ENCODE measurements around the gene TCEANC. TPM values are rescaled to one million over a fixed set of nuclear protein-coding genes. Genes with fewer than 3 reads are reported as not detected.

Gene TCEANC
- total and polyA plus RNA-seq, 2 donors (not counting 1 experiment from before 2014, with no cell fraction given) = 2.3 to 7.3 TPM

- Histone ChIP-seq H3K27ac (ENCODE audit: insufficient read depth, low read length) (no peak overlapping the region), H3K36me3 (ENCODE audit: control insufficient read depth, insufficient read depth, low read length) (no peaks in the 10 kb centered on the region), H3K4me2 (ENCODE audit: extremely low read depth, insufficient read depth, low read length) (no peak overlapping the region), H4K20me1 (ENCODE audit: control insufficient read depth, extremely low read depth, insufficient read depth, low read length) (peaks cover 3% of the 10 kb centered on the region), H3K4me1 (ENCODE audit: control insufficient read depth, extremely low read depth, insufficient read depth, low read length) (no peaks in the 10 kb centered on the region), H3K9me3 (ENCODE audit: control insufficient read depth, insufficient read depth, low read depth, low read length) (no peaks in the 10 kb centered on the region), H3K4me3 (replicated peaks in 1 of 4; ENCODE audit: control extremely low read depth in 1 of 4, insufficient read depth in 1 of 4, low read depth in 3 of 4, low read length in 4 of 4) (no peak overlapping the region), H3K79me2 (ENCODE audit: control insufficient read depth, insufficient read depth, low read length) (peaks cover 46% of the 10 kb centered on the region), H3K27me3 (ENCODE audit: control insufficient read depth, insufficient read depth, low read length) (no peaks in the 10 kb centered on the region), H3K9ac (ENCODE audit: insufficient read depth, low read length) (no peak overlapping the region), H2AFZ (ENCODE audit: low read length) (no peak overlapping the region)
- DNase-seq (ENCODE audit: low read depth in 2 of 2) = no peak
- TF ChIP-seq EZH2 (IDR thresholded peaks at IDR 0.05; ENCODE audit: low read length, missing control alignments) = no peak
- no peak for TF ChIP-seq CTCF (conservative IDR thresholded peaks at IDR 0.05 in 1 of 2, IDR thresholded peaks at IDR 0.05 in 1 of 2; ENCODE audit: low read depth in 1 of 2, low read length in 2 of 2)
Measured at GRCh38 chrX:13697976-13698375, 45.0 kb downstream of the TCEANC start.

GRCh38 chrX:13698432-13698831 lies 45.5 kb downstream of the TCEANC start:
- peaks cover 44% of the 10 kb centered on the region for H3K79me2 ChIP-seq (ENCODE audit: control insufficient read depth, insufficient read depth, low read length)

GRCh38 chrX:13699183-13699826 lies 46.4 kb downstream of the TCEANC start:
- no peak overlapping the region for H3K9ac ChIP-seq (ENCODE audit: insufficient read depth, low read length)
- TF ChIP-seq EZH2 (IDR thresholded peaks at IDR 0.05; ENCODE audit: low read length, missing control alignments) (no peak), CTCF (conservative IDR thresholded peaks at IDR 0.05 in 1 of 2, IDR thresholded peaks at IDR 0.05 in 1 of 2; ENCODE audit: low read depth in 1 of 2, low read length in 2 of 2) (no peak)
- H3K79me2 ChIP-seq (ENCODE audit: control insufficient read depth, insufficient read depth, low read length) = peaks cover 39% of the 10 kb centered on the region
- DNase-seq (ENCODE audit: low read depth in 2 of 2) = peak in 1 of 2 donors; percentile 47
- no peak overlapping the region for H3K4me2 ChIP-seq (ENCODE audit: extremely low read depth, insufficient read depth, low read length)
- no peaks in the 10 kb centered on the region for H3K9me3 ChIP-seq (ENCODE audit: control insufficient read depth, insufficient read depth, low read depth, low read length)
- H3K36me3 ChIP-seq (ENCODE audit: control insufficient read depth, insufficient read depth, low read length) = no peaks in the 10 kb centered on the region
- no peak overlapping the region for H3K27ac ChIP-seq (ENCODE audit: insufficient read depth, low read length)
- H3K4me3 ChIP-seq (replicated peaks in 1 of 4; ENCODE audit: control extremely low read depth in 1 of 4, insufficient read depth in 1 of 4, low read depth in 3 of 4, low read length in 4 of 4) = no peak overlapping the region
- peaks cover 3% of the 10 kb centered on the region for H4K20me1 ChIP-seq (ENCODE audit: control insufficient read depth, extremely low read depth, insufficient read depth, low read length)
- H3K4me1 ChIP-seq (ENCODE audit: control insufficient read depth, extremely low read depth, insufficient read depth, low read length) = peaks cover 2% of the 10 kb centered on the region
- no peak overlapping the region for H2AFZ ChIP-seq (ENCODE audit: low read length)
- no peaks in the 10 kb centered on the region for H3K27me3 ChIP-seq (ENCODE audit: control insufficient read depth, insufficient read depth, low read length)

More at GRCh38 chrX:13698432-13698831, 45.5 kb downstream of the TCEANC start:
- DNase-seq (ENCODE audit: low read depth in 2 of 2) = no peak
- no peak overlapping the region for H3K9ac ChIP-seq (ENCODE audit: insufficient read depth, low read length)
- no peak overlapping the region for H3K4me2 ChIP-seq (ENCODE audit: extremely low read depth, insufficient read depth, low read length)
- H3K27me3 ChIP-seq (ENCODE audit: control insufficient read depth, insufficient read depth, low read length) = no peaks in the 10 kb centered on the region
- H3K27ac ChIP-seq (ENCODE audit: insufficient read depth, low read length) = no peak overlapping the region
- no peaks in the 10 kb centered on the region for H3K9me3 ChIP-seq (ENCODE audit: control insufficient read depth, insufficient read depth, low read depth, low read length)
- peaks cover 3% of the 10 kb centered on the region for H4K20me1 ChIP-seq (ENCODE audit: control insufficient read depth, extremely low read depth, insufficient read depth, low read length)
- TF ChIP-seq EZH2 (IDR thresholded peaks at IDR 0.05; ENCODE audit: low read length, missing control alignments) (no peak), CTCF (conservative IDR thresholded peaks at IDR 0.05 in 1 of 2, IDR thresholded peaks at IDR 0.05 in 1 of 2; ENCODE audit: low read depth in 1 of 2, low read length in 2 of 2) (no peak)
- no peak overlapping the region for H3K4me3 ChIP-seq (replicated peaks in 1 of 4; ENCODE audit: control extremely low read depth in 1 of 4, insufficient read depth in 1 of 4, low read depth in 3 of 4, low read length in 4 of 4)
- H3K4me1 ChIP-seq (ENCODE audit: control insufficient read depth, extremely low read depth, insufficient read depth, low read length) = no peaks in the 10 kb centered on the region
- no peaks in the 10 kb centered on the region for H3K36me3 ChIP-seq (ENCODE audit: control insufficient read depth, insufficient read depth, low read length)
- H2AFZ ChIP-seq (ENCODE audit: low read length) = no peak overlapping the region

Measured in fibroblast of lung (primary cell).